ENCODE results near the gene PTGDR.

The PTGDR gene

DNA sequence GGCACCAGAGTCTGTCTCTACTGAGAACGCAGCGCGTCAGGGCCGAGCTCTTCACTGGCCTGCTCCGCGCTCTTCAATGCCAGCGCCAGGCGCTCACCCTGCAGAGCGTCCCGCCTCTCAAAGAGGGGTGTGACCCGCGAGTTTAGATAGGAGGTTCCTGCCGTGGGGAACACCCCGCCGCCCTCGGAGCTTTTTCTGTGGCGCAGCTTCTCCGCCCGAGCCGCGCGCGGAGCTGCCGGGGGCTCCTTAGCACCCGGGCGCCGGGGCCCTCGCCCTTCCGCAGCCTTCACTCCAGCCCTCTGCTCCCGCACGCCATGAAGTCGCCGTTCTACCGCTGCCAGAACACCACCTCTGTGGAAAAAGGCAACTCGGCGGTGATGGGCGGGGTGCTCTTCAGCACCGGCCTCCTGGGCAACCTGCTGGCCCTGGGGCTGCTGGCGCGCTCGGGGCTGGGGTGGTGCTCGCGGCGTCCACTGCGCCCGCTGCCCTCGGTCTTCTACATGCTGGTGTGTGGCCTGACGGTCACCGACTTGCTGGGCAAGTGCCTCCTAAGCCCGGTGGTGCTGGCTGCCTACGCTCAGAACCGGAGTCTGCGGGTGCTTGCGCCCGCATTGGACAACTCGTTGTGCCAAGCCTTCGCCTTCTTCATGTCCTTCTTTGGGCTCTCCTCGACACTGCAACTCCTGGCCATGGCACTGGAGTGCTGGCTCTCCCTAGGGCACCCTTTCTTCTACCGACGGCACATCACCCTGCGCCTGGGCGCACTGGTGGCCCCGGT is at the start of gene PTGDR:
TSS of gene PTGDR (plus strand) at position 198 of the 778 bp plus-strand sequence. CDS start at position 315, 117 bp downstream.
- peak; percentile 33 for DNase-seq (ENCODE audit: low read depth)

DNA sequence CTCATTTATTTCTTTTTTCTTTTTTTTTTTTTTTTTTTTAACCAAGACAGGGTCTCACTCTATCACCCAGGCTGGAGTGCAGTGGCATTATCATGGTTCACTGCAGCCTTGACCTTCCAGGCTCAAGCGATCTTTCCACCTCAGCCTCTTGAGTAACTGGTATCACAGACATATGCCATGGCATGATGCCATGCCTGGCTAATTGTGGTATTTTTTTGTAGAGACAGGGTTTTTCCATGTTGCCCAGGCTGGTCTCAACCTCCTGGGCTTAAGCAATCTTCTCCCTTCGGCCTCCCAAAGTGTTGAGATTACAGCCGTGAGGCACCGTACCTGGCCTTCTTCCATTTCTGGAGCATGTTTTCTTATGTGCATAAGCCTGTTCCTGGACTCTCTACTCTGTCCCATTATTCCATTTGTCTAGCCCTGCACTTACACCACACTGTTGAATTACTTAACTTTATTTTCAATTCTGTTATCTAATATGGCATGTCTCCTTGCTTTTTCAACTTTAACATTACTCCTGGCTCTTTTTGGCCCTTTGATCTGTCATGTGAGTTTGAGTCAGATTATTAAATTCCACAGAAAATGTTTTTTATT is 47.9 kb upstream of the PTGDR start:
- DNase-seq (ENCODE audit: low read depth), result no peak

GRCh38 chr14:52220924-52221811 is 46.3 kb upstream of the PTGDR start:
- DNase-seq (ENCODE audit: low read depth), result no peak

GRCh38 chr14:52222901-52223300 is 44.6 kb upstream of the PTGDR start:
- DNase-seq (ENCODE audit: low read depth), result no peak

GRCh38 chr14:52227619-52228222 is 39.8 kb upstream of the PTGDR start:
- DNase-seq (ENCODE audit: low read depth), result no peak

DNA sequence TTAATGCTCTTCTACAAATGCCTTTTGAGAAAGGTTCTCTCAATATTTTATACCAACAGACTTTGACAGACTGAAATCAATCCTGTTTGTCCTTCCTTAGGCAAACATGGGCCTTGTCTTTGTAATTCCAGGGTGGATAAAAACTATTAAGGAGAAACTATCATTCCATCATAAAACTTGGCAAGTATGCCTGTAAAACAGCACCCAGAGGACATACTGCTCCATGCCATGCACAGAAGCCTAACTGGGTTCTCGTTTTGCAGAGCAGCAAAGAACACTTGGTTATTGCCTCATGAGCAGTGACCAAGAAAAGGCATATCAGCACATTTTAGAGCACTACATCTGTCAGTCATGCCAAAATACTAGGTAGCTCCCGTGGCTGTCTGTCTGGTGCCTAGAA is 33.8 kb upstream of the PTGDR start:
- no peak for DNase-seq (ENCODE audit: low read depth)

DNA sequence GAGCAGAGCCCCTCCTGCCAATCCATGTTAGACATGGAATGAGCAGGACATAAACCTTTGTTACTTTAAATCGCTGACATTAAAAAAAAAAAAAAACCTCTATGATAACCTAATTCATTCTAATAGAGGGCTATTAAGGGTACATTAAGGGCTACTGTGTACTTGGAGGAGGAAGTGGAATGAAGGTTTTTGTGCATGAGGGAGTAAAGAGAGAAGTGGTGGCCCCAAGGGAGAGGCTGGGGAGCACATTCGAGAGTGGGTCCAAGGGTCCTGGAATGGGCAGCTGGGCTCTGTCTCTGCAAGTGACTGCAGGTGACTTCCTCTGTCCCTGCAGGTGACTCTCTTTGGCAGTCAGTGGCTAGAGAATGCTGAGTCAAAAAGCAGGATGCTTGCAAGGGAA is 32.1 kb upstream of the PTGDR start:
- DNase-seq (ENCODE audit: low read depth), result no peak

DNA sequence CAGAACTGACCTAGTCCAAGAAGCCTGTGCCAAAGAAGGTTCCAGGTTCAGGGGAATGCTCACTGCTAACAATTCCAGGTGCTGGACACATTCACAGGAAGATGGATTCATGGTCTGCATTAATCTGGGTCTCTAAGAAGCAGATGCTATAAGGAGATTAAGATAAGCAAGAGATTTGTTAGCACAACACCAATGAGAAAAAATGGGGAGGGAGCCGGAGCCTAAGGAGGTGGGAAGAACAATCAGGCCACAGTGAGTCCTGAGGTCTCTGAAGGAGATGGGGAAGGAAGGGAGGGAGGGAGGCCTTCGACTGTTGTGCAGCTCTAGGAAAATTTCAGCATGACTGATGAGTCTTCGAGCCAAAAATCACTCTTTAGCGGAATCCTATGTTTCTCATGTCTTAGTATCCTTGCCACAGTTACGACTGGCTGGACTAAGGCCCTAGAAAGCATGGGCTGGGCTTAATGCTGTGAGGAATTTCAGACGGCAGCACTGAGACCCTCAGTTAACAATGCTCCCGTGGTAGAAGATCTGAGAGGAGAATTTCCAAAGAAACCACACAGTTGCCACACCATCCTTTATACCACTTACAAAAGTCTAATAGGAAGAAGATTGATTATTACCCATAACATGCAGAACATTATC is 31.5 kb upstream of the PTGDR start:
- no peak for DNase-seq (ENCODE audit: low read depth)

- no peak for DNase-seq (ENCODE audit: low read depth)
These were observed 28.8 kb upstream of the PTGDR start for GRCh38 chr14:52238682-52239081.

- no peak for DNase-seq (ENCODE audit: low read depth)
These were observed 26.9 kb upstream of the PTGDR start for GRCh38 chr14:52240623-52241022.

DNA sequence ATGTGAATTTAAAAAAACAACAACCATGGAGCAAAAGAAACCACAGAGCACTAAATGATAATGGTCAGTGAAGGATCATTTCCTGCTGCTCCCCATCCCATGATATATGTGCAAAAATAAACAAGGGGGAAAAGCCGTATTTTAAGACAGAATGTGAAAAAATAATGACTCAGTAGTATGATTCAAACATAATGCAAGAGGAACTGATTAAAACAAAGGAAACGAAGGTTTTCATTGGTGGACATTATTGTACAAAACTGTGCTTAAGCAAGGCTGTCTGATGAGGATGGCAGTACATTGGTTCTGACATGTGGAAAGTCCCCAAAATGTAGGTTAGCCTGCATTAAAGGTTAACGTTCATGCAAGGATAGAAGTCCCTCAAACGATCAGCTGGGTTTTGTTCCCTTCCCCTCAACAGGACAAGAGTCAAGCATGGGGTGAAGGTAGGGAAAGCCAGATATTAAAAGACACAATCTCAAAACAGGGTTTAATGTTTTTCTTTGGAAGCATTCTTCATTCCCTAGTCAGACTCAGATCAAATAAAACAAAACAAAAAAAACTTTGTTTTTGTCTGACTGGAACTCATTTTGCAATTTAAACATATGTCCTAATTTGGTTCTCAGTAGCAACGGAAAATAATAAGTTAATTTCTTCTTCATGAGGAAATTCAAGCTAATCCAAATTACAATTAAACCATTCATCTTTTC is 26.3 kb upstream of the PTGDR start:
- DNase-seq (ENCODE audit: low read depth), result no peak

DNA sequence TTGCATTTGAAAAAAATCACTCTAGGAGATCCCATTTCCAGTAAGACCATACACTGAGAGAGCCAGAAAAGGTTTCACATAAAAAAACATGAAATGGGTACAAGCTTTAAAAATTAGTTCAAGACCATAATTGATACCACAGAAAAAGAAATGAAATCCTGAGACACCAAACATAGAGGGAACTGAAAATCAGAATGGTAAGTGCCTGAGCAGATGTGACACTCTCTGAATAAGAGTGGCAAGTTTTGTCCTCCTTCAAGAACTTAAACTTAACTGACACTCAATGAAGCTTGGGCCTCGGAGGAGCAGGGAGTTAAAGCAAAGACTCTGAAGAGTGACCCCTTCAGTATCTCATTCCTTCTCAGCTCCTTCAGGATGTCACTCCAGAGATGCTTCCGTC is 23.2 kb upstream of the PTGDR start:
- DNase-seq (ENCODE audit: low read depth), result no peak

DNA sequence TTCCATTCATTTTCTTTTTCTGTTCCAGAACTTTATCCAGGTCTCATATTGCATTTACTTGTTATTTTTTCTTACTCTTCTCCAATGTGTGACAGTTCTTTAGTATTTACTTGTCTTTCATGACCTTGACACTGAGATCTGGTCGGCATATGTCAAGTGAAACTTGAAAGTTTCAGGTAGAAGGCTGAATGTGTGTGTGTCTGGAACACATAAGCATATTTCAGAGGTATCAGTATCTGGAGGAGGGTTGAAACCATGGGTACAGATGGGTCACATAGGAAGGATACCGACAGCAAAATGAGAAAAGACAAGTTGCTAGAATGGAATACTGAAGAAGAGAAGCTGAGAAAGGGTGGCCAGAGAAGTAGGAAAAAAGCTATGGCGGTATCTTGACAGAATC is 22.5 kb upstream of the PTGDR start:
- DNase-seq (ENCODE audit: low read depth), result no peak

DNA sequence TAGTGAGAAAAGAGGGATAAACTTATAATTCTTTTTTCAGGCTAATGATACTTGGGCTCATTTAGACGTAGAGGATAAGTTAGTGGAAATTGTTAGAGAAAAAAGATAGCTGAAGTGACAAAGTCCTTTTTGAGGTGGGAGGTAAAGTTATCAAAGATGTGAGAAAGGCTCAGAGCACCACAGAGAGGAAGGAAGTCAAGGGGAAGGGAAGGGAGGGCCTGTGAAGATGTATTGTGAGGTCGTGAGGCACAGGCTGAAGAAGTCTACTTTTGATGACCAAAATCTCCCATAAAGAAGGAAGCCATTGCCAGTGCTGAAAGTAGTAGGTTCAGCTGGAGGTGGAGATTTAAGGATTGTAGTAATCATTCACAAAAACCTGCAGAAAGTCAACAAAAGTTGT is 19.4 kb upstream of the PTGDR start:
- no peak for DNase-seq (ENCODE audit: low read depth)

DNA sequence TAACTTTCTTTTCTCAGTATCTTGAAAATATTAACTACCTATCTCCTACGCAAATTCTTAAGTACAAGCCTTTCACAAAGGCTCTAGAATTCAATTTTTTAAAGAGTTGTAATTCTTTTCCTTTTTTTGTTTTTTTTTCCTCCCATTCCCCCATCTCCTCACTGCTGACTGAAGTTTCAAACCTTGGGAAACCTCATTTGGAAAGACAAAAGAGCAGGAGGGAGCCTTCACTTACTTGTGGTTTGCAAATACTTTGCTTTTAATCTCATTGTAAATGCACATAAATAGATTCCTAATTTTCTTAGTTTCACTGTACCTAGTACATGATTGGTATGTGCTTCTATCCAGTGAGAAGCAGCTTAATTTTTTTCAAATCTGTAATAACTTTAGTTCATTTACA is 15.8 kb upstream of the PTGDR start:
- no peak for DNase-seq (ENCODE audit: low read depth)

GRCh38 chr14:52253503-52253902 is 14.0 kb upstream of the PTGDR start:
- DNase-seq (ENCODE audit: low read depth), result no peak

DNA sequence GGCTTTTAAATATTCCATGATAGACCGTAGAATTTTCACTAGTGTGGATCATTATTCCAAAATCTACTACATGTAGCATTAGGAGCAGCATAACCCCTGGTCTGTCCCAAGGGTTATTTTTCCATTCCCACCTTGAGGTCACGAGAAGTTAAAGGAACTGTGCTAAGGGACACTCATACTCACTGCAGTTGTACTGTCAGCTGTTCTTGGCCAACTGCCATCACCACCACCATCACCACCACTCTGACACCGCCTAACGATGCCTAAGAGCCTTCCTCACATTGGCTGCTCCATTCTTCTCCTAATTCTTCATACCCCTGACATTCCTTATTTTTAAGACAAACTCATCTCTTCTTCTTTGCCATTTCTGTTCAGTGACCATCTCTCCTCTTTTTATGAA is 13.4 kb upstream of the PTGDR start:
- no peak for DNase-seq (ENCODE audit: low read depth)

DNA sequence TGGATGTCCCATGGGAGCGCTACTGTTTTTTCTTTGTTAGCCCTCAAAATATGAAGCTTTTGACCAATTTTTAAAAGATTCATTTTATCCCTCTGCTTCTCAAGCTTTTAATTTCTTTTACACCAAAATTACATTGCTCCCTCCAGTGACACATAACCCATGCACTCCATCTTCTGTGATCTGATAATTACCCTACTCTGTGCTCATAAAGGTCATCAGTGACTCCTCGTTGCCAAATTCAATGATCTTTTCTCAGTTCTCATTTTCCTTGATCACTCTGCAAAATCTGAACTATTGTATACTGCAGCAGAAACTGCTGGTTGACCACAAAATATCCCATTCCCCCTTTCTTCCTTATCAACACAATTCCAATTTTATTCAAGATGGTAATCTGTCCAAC is 8.7 kb upstream of the PTGDR start:
- no peak for DNase-seq (ENCODE audit: low read depth)

- DNase-seq (ENCODE audit: low read depth), result no peak
These were observed 8.1 kb upstream of the PTGDR start for GRCh38 chr14:52259434-52259833.

GRCh38 chr14:52262600-52262999 is 4.9 kb upstream of the PTGDR start:
- DNase-seq (ENCODE audit: low read depth), result no peak

DNA sequence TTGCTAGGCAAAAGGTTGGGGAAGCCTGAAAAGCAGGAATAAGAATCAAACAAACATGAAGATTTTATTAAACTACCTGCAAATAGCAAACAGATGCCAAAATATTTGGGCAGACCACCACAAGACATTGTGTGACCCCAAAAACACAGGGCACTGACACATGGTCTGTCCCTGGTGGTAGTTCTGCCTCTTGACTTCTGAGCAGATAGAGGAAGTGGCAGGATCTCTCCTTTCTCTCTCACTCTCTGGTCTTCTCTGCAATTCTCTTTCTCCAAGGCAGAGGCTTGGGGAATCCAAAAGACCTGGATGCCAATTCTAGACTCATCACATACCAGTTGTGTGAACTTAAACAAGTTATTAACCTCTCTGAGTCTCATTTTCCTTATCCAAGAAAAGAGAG is 4.3 kb upstream of the PTGDR start:
- no peak for DNase-seq (ENCODE audit: low read depth)
